Activated CD4-positive, CD25-positive, alpha-beta regulatory T cell (primary cell): ENCODE measurements around the gene TAS2R60.
"Not testable (repeated sequence)": the region's sequence is repeated elsewhere in the genome, so short reads cannot be mapped to it uniquely, and the experiment has no call there.

Experiments used
- DNase-seq, 4 experiments: peaks; one replicate each; lab custom pipeline; 2025; lab: John Stamatoyannopoulos, UW

TAS2R60 gene

DNA sequence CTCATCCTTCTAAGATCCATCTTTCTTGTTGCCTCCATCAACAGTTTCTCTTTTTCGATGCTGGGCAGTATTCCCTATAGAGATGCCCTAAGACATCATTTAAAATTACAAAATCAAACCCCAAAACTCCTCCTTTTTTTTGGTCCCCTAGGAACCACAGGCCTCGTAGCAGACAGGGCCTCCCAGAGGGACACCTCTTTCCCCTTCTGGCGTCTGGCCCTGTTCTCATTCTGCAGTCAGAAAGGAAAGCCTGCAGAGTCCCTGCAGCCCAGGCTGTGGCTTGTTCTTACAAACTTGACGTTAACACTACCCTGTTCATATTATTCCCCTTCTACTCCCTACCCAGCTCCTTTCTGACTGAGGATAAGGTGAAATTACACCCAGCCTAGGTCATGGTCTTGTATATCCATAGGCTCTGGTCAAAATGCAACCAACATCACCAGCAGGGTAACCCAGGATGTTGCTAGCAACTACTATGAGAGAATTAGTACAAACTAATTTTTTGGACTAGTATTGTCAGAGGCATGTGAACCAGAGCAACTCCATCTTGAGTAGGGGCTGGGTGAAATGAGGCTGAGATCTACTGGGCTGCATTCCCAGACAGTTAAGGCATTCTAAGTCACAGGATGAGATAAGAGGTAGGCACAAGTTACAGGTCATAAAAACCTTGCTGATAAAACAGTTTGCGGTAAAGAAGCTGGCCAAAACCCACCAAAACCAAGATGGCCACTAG, 31.1 kb upstream of the TAS2R60 start:
- DNase-seq: no peak

DNA sequence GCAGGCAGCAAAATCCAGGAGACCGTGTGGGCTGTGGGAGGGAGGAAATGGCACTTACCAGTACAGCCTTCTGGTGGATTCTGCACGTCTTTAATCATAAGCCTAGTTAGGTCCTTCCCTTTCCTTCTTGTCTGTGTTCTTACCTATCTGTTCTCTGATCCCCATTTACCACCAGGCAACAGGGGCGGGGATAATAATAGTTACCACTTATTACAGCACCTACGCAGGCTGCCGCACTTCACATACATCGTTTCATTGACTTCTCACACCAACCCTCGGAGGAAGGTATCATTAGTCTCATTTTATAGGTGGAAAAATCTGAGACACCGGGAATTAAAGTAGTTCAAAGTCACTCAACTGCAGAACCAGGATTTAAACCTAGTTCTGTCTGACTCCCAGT, 30.1 kb upstream of the TAS2R60 start:
- DNase-seq: no peak

DNA sequence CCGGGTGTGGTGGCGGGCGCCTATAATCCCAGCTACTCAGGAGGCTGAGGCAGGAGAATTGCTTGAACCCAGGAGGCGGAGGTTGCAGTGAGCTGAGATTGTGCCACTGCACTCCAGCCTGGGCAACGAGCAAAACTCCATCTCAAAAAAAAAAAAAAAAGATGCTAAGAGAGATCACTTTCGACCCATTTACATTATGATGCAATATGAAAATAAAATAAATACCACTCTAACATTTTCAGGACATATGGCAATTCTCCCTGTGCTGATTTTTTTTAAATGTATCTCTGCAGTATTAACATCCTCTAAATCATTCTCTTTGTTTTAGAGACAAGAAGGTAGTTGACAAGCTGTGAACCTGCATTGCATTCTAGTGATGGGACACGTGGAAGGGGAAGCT, 28.0 kb upstream of the TAS2R60 start:
- not testable (repeated sequence) for DNase-seq

DNA sequence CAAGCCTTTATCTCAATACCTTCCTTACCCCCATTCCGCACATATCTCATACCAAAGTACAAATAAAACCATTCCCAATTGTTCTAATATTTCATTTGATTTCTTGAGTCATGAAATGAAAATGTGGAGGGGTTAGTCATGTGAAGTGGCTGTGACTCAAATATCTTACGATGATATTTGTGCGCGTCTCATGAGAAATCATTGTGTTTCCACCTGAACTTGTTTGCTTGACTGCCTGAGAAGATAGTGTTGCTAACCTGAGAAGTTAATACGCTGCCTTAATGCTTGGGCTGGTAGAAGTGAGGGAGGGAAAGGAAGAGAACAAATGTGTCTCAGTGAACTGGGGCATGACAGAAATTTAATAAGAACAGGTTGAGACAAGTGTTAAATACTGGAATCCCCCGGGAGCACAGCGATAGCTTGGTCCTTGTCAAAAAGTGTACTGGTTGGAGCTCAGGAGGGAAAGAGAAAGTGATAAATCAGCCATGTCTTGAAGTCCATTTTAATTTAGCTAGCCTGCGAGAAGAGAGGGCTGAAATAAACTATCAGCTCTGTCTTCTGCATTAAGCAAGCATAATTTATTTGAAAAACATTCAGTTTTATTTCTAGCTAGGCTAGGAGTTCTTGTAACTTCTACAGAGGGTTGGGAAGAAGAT, 27.4 kb upstream of the TAS2R60 start:
- DNase-seq: no peak

DNA sequence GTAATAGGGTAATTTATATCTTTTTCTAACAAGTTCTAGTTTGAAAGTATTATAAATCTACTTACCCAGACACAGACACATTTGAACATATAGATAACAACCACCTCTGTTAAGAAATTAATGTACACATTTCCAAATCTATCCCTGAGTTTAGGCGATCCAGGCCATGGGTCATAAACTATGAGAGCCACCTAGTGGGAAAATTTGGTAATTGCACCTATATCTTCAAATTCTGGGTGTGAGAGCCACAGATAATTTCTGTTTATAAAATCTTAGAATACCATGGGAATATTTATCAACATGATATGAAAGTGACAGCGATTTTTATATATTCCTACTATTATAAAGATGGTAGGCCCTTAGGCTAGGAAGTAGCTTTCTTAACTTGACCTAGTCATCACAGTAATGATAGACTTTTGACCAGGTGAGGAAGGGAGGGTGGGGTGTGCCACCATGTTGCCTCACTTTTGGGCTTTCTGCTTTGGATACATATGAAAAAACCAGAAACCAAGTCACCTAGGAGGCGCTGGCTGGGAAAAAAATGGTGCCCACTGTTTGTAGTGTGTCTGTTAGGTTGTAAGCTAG, 26.6 kb upstream of the TAS2R60 start:
- no peak for DNase-seq

DNA sequence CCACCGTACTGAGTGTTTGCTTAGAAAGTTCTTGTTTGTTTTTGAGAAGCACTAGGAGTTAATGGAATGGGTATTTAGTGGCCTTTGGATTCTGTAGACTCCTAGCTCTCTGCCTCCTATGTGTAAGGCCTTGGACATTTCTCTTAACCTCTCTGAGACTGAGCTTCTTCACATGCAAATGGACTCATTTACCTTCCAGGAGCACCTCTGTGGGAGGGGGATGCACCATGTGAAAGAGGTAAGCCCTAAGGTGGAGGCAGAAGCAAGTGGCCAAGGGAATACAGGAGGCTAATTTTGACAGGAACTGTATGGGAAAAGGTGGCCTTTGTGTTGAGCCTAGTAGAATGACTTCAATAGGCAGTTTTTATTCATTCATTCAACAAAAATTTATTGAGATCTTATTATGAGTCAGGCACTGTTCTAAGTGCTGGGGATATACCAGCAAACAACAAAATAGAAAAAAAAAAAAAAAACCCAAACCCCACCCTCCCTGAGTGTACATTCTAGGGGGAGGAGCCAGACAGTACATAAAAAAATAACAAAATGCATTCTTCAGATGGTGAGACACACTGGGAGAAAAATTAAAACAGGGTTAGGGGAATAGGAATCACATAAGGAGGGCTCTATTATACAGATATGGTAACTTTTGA, 25.4 kb upstream of the TAS2R60 start:
- DNase-seq: no peak

DNA sequence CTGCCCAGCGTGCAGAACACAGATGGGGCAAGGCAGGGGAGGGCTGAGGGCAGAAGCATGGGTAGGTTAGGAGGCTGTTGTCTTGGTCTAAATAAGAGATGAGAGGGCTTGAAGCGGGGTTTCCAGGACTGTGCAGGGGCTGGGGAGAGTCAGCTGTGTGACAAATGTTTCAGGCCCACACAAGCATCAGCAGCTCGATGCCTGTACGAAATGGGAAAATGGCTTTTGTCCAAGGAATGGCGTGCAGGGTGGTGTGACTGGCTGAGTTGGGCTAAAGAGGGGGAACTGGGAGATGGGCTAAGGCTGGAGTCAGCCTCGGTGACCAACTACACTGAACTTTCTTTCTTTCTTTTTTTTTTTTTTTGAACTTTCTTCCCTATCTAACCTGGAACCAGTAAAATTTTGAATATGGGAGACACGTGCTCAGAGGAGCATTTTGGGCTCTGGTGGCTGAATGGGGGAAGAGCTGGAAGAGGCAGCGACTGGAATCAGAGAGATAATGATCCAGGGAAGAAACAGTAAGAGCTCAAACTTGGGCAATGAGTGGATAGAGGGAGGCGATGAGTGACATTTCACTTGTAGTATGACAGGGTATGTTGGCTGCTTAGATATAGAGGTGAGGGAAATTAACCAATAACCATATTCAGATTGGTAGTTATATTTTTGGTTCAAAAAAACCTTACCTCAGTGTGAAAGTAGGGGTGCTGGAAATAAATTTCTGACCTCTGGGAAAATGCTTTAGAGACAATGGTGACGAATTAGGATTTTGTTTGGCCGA, 24.4 kb upstream of the TAS2R60 start:
- DNase-seq: no peak

DNA sequence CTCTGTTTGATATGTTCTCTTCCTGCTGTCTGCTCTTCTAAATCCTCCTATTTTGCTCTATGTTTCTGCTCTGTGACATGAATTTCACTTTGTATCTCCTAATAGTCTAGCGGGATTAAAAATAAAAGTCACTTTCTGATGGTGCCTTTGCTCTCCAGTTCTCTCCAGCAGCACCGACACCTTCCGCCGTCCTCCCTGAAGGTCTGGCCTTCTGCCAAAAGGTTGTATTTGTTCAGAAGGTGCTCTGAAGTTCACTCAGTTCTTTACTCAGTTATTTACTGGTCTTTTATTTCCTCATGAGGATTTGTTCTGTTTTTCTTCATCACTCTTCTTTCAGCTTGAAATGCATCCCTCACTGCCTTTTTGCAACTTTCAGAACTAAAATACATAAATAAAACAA, 23.4 kb upstream of the TAS2R60 start:
- DNase-seq: no peak

DNA sequence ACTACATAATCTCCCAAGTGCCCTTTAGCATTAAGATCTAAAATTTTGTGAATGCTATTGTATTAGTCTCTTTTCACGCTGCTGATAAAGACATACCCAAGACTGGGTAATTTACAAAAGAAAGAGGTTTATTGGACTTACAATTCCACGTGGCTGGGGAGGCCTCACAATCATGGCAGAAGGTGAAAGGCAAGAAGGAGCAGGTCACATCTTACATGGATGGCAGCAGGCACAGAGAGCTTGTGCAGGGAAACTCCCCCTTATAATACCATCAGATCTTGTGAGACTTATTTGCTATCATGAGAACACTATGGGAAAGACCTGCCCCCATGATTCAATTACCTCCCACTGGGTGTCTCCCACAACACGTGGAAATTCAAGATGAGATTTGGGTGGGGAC, 22.6 kb upstream of the TAS2R60 start:
- DNase-seq: not testable (repeated sequence)

DNA sequence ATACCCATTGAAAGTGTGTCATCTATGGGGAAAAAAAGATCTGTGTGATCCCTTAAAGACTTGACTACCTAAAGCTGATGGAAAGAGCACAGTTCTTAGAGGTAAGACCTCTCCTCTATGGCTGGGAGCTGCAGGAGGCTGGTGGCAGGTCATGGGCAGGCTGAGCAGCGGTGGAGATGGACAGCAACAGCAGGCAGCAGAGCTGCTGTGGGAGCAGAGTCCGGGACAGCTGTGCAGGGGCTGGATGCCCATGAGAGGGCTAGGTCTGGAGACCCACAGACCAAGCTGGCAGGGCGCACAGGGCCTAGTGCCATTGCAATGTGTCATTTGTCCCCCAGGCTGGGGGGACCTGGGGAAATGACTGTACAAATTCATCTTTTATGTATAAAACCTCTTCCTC, 21.2 kb upstream of the TAS2R60 start:
- DNase-seq: no peak

DNA sequence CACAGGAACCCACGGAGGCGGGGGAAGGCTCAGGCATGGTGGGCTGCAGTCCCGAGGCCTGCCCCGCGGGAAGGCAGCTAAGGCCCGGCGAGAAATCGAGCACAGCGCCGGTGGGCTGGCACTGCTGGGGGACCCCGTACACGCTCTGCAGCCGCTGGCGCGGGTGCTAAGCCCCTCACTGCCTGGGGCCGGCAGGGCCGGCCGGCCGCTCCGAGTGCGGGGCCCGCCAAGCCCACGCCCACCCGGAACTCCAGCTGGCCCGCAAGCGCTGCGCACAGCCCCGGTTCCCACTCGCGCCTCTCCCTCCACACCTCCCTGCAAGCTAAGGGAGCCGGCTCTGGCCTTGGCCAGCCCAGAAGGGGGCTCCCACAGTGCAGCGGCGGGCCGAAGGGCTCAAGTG, 18.8 kb upstream of the TAS2R60 start:
- not testable (repeated sequence) for DNase-seq

DNA sequence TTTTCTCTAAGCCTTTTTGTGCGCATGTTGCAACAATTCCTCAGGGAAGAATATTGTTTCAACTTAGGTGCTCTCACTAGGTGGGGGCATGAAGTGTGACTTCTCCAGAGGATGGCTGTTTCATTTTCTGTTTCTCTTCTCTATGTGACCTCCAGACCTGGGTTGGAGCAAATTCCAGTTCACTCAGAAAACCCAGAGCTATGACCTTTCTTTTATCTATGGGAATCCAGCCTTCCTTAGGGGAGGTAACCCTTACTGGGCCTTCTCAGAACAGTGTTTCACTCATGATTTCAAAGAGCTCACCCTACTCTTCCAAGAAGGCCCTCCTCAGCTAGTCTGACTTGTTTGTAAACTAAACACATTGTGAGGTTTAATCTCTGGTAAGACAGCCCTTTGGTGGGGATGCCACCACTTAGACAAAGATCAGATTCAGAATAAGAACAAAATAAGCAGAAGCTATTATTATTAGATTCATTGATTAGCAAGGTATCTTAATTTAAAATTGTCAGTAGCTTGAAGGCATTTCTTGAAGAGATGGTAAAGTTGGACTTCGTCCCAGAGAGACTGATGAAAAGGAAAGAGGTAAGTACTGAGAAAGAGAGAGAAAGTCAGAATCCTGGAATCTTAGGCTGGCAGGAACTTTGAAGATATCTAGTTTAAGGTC, 16.6 kb upstream of the TAS2R60 start:
- no peak for DNase-seq

DNA sequence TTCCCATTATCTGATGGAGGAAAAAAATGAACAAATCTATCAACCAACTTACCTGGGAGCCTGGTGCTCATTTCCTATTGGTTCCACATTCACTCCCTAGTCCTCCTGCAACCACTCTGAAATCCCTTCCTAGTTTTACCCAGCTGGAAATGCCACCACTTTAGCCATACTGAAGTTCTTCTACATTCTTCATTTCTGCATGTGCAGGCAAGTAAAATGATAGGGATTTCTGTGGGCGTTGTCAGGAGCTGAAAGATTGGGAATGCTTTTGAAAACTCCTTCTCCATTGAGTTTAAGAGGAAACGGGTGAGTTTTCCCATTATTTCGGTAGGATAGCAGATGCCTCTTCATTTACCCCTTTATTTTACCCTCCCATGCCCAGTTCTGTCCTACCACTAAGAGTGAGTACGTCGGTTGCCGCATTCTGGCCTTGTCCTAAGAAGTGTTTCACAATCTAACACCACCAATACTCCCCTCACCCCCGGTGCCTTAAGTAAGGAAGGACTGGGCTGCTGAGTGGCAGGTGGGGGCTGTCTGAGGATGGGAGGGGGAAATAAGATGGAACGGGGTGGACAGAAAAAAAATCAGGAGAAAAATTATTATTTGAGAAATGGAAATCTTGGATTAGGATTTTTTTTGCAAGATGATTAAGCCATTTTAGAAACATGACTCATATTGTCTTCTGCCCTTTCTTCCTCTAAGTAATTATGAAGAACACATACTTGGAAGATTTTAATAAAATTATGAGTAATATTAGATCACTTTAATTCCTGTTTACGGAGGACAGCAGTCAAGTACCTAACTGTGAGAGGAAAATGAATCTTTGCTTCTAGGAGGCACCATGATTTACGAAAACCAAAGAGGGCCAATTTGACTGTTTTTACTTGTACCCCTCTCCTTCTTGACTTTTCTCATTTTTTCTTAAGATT, 13.2 kb upstream of the TAS2R60 start:
- no peak for DNase-seq

DNA sequence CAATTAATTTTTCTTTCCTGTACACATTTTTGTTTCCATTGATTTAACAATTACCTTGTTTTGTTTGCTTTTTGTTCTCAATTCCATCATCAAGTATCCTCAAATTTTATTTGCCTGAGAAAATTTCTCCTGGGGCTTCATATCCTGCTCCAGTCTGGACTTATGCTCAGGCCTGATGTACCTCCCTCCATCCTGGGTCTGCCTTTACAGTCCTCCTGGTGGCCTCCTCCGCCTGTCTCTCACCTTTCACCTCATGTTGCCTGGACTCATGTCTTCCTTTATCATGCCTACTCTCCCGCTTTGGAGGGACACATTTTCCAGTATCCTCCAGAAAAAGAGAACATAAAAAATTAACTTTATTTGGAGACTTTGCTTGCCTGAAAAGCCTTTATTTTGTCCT, 12.1 kb upstream of the TAS2R60 start:
- DNase-seq: no peak

DNA sequence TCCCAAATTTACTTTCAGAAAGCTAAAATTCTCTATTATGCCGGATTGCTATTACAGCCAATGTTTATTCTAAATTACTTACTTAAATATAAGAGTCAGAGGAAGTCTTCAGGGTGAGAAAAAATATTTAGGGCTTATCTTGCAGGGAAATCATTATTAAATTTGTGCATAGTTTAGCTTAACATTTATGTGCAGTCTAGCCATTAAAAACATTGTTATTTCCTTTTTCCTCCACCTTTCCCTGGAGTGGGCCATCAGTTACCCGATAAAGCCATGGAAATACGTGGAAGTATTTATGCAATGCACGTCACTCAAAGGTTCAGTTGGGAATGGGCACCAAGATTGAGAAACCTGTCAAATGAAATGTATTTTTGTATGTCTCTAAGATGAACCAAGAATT, 9.5 kb upstream of the TAS2R60 start:
- DNase-seq: no peak

DNA sequence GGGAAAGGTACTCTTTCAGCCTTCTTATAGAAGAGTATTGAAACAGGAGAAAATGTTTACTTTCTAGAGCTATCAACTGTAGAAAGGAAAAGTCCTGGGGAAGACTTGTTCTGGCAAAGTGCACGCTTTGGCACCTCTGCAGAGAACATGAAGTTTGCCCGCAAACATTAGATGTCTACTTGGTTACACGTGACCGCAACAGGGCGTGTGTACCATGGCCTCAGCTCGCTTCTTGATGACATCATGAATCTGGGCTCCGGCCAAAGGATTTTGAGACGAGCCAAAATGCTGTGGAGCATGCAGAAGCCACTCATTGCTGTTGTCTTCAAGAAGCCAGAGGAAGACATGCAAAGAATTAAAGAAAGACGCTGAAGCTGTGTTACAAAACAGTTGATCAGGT, 8.6 kb upstream of the TAS2R60 start:
- no peak for DNase-seq

DNA sequence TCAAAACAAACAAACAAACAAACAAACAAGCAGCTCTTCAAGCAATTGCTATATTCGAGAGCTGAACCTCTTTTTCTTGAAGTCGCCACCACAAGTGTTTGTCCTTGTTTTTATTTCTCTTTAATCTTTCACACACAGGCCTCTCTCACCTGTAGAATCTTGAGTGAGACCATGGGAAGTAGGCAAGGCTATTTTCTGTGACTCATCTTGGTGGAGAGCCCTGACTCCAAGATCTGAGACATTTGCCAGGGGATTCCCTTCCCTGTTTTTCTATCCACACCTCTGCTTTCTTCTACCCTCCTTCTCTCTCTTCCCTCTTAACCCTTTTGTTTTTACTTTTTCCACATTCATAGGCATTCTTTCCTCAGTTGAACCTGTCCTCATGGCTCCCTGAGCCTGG, 8.0 kb upstream of the TAS2R60 start:
- DNase-seq: no peak

DNA sequence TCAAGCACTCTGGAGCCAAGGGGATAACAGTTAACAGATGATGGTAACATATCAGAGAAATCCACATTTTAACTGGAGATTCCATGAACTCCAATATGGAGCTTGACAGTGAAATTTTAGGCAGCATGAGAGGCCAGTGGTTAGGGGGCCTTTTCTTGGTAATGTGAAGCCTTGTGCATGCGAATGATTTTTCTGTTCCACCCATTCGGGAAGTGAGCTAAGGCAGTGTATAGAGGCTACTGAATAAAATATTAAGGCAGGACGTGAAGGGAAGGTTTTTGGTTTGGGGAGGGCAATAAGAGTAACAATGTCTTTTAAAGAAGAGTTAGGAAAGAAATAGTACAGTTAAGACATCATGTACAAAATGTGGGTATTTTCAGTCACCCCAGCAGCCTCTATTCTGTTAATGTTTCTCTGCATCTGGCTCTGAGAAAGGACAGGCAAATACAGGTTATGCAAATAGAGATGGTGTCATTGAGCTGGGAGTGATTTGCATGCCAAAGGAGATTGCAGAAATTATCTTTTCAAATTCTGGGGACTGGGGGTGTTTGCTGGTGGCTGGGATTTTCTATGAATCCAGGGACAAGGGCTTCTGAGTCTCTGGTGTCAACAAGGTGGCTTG, 6.8 kb upstream of the TAS2R60 start:
- no peak for DNase-seq

DNA sequence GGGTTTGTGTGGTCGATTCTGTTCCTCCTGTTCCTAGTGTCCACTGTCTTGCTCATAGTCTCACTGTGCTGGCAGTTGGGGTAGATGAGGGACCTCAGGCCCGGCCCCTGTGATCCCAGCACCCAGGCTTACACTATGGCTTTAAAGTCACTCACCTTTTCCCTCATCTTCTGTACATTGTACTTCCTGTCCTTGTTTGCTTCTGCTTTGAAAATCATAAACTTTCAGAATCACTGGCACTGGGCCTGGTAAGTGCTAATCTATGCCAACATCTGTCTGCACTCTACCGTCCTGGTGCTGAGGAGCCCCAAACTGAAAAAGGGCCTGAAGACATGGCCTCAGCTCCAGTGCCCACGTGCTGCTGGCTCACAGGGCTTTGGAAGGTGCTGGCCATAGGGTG, 5.7 kb upstream of the TAS2R60 start:
- no peak for DNase-seq

DNA sequence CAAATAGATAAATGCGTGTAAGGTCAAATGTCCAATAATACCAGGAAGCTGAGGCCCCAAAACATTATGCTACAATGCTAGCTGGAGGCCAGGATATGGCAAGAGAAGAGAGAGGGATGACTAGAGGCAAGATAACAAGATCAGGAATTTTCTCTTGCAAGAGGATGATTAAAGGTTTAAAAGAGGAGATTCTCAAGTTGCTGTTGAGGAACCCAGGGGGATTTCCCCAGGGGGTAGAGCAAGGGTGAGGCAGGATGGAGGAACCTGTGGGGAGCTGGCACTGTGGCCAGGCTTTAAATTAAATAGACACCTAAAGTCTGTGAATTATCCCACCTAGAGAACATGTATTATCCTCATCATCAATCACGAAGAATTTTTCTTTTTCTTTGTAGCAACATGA, 3.4 kb upstream of the TAS2R60 start:
- DNase-seq: no peak
